ENCODE measurements around the gene SH3BP2. TPM values are rescaled to one million over a fixed set of nuclear protein-coding genes. Genes with fewer than 3 reads are reported as not detected.

SH3BP2 gene
- total RNA-seq, 2 donors from 2014 or later: 54.3 to 75.2 TPM

- peak; percentile 81 to 90 for DNase-seq
- peak; percentile 68 for ATAC-seq
- intact Hi-C loops (cut with DNase I, micrococcal nuclease): no loop called here
Observed at GRCh38 chr4:2798399-2799223, 5.7 kb downstream of the SH3BP2 start.

DNA sequence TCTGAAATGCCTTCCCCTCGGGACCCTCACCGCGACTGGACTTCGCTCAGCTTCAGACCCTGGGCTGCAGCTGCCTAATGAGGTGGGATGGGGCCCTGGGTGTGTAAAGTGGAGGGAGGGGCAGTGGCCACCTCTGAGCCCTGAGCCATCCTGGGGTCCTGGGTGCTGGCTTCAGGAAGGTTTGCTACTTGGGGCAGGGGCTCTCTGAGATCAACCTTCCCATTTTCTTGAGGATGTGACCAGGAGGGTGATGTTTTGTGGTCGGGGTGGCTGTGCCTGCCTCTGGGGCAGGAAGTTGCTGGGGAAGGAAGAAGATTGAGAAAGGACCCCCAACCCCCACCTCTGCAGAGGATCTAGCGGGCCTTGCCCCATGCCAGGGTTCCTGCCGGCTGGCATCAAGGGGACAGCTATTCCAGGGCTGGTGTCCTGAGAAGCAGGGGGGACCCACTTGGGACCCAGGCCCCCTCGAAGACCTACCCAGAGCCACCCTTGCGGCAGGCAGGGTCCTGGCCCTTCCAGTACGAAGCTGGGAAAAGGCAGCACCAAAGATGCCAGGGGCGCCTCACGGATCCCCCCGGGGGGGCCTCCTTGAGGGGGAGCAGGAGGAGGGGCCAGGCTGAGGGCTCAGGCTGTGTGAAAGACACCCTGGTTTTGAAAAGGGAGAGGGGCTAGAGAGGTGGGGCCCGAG, 6.5 kb downstream of the SH3BP2 start:
- intact Hi-C loops (cut with DNase I, micrococcal nuclease): no loop called here
- DNase-seq (peak in 1 of 2 donors; percentile 39), ATAC-seq (no peak)

- DNase-seq: peak in 1 of 2 donors; percentile 37
- intact Hi-C loops (cut with DNase I, micrococcal nuclease): no loop called here
- no peak for ATAC-seq
Observed at GRCh38 chr4:2799971-2800690, 7.2 kb downstream of the SH3BP2 start.

GRCh38 chr4:2800691-2801596, 8.1 kb downstream of the SH3BP2 start:
- ATAC-seq (no peak), DNase-seq (peak; percentile 65 to 71)
- intact Hi-C loops (cut with DNase I, micrococcal nuclease): no loop called here

DNA sequence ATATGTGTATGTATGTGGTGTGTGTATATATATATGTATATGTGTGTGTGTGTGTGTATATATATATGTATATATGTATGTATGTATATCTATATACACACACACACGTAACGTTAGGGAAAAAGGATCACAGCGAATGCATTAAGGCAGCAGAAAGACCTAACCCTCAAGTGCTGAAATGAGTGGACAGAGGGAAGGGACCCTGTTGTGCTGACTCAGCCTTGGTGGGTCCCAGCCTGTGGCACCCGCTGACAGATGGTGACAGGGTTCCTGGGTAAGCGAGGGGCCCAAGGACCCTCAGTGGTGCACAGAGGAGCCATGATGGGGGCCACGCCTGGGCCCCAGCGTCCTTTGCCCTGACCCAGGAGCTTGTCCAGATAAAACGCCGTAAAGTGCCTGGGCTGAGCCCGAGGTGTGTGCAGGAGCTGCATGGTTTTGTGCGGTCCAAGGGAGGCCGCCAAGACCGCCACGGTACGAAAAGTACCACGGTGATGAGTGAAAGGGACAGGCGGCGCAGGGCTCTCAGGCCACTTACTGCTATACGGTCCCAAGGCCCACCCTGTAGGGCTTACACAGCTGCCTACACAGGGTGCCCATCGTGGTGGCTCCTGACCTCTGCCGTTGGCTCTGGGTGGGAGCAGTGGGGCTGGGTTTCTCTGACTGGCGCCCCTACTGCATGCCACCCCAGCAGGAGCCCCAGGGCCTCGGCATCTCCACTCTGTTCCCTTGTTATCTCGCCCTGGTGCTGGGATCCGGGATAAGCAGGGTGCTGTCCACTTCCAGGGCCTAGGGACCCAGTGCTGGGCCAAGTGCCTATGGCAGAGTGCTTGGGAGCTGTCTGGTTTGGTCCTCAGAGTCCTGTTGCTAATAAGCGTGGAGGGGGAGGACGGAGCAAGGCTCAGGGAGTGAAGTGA, 10.0 kb downstream of the SH3BP2 start:
- intact Hi-C loops (cut with DNase I, micrococcal nuclease): no loop called here
- ATAC-seq (no peak), DNase-seq (peak; percentile 15 to 25)

GRCh38 chr4:2803624-2804448, 11.0 kb downstream of the SH3BP2 start:
- intact Hi-C loops (cut with DNase I, micrococcal nuclease): no loop called here
- peak; percentile 21 for ATAC-seq
- DNase-seq: peak; percentile 52 to 73

- intact Hi-C loops (cut with DNase I, micrococcal nuclease): no loop called here
- ATAC-seq (no peak), DNase-seq (peak; percentile 28 to 29)
Observed at GRCh38 chr4:2804449-2804972, 11.6 kb downstream of the SH3BP2 start.

DNA sequence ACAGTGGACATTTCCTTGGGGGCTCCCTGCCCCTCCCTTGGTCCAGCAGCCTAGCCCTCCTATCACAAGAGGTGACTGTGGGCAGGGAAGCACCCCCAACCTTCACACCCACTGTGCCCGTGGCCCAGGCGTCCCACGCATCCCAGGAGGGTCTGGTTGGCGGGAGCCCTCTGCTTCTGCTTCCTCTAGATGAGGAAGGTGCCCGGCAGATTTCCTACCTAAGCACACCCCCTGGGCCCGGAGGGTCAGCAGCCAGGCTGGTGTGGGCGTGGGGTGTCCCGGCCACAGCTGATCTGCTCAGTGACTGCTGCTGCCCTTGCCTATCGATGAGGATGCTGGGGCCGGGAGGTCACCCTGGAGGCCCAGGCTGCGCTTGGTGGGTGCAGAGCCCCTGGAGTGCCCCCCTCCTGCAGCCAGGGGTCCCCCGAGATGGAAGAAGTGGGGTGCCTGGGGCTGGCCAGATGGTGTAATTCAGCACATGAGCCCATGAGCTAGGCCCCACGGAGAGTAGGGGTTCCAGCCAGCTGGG, 12.2 kb downstream of the SH3BP2 start:
- DNase-seq: peak in 1 of 2 donors; percentile 37
- intact Hi-C loops (cut with DNase I, micrococcal nuclease): no loop called here
- no peak for ATAC-seq

DNA sequence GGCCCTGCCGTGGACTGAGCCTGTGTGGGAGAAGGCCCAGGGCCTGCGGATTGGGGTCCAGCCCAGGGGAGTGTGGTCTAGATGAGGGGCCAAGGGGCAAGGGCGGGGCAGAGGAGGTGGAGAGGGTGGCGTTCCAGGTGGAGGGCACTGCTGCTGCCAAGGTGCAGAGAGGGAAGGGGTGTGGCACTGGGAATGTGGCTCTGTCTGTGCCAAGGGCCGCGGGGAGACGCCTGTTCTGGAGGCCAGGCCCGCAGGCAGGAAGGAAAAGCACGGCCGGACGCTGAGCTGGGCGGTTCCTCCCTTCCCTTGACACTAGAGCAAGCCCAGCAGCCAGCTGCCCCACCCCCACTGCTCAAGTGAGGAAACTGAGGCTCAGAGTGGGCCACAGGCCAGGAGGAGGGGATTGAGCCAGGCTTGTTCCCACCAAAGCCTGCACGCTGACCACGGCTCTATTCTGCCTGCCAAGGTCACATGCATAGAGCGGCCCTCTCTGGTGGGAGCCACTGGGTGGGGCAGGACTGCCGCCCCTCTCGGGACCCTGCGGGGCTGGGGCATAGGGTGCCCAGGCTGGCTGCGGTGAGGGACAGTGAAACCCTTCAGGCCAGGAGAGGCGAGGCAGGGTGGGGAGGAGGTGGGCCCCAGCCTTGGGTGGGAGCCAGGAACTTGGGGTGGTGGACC, 13.0 kb downstream of the SH3BP2 start:
- peak; percentile 91 to 97 for DNase-seq
- ATAC-seq: peak; percentile 86
- intact Hi-C loops (cut with DNase I, micrococcal nuclease): no loop called here

DNA sequence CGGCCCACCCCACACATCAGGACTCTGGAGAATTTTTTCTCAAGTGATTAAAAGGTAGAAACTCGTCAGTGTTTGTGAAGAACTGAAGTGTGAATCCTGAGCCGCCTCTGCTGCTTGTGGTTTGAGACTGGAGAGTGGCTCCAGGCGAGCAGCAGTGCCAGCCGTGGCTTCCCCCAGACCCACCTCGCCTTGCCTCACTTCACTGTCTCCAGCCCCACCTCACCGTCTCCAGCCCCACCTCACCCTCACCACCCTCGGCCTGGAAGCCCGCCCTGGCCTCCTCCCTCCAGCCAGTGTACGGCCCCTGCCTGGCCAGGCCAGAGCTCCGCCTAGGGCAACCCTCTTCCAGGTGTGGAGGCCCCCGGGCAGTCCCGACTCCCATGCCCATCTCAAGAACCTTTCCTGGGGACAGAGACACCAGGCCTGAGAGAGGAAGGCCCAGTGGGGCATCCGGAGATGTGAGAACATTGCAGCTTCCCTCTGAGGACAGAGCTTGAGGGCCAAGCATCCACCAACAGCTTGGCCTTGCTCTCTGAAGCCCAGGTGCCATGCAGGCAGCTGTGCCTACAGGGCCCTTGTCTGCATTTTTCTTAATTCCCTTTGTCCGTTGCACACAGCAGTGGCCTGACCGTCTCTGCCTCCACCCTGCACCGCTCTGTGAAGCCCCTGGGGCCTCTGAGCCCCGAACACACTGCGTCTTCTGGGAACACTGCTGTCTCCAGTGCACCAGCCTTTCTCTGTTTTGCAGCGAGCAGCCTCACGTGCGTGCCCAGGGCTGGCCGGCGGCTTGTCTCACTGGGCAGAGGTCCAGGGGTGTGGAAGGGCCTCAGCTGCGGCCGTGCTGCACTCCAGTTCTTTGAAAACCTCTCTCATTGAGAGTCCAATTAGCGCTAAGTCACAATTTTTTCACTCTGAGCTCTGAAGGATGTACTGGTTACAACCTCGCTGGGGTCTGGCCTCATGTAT, 13.8 kb downstream of the SH3BP2 start:
- ATAC-seq (peak; percentile 53), DNase-seq (peak; percentile 72 to 83)
- intact Hi-C loops (cut with DNase I, micrococcal nuclease): no loop called here

- intact Hi-C loops (cut with DNase I, micrococcal nuclease): no loop called here
- ATAC-seq: no peak
- peak in 1 of 2 donors; percentile 24 for DNase-seq
Observed at GRCh38 chr4:2807571-2807970, 14.7 kb downstream of the SH3BP2 start.

- DNase-seq (no peak), ATAC-seq (no peak)
Observed at GRCh38 chr4:2808001-2808400, 15.1 kb downstream of the SH3BP2 start.

GRCh38 chr4:2809610-2810180, 16.8 kb downstream of the SH3BP2 start:
- intact Hi-C loops (cut with DNase I, micrococcal nuclease): no loop called here

More at GRCh38 chr4:2808001-2808400, 15.1 kb downstream of the SH3BP2 start:
- intact Hi-C loops (cut with DNase I, micrococcal nuclease): no loop called here

DNA sequence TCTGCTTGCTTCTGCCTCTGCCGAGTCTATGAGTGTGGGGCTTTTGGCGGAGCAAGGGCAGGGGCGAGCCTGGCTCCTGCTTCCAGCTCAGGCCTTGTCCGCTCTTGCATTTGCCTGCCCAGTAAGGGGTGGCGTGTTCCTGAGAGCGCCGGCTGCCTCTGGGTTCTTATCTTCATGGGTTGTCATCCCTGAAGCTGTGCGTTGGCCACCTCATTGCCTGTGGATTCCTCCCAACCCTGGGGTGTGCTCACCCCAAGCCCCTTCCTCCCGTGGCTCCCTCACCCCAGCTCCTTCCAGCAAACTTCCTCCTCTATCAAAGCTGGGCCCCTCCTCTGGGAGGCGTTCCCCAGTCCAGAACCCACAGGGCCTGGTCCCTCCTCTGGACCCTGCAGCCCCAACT, 17.5 kb downstream of the SH3BP2 start:
- ATAC-seq (no peak), DNase-seq (no peak)
- intact Hi-C loops (cut with DNase I, micrococcal nuclease): no loop called here

More at GRCh38 chr4:2809610-2810180, 16.8 kb downstream of the SH3BP2 start:
- no peak for ATAC-seq
- no peak for DNase-seq

All from left colon (tissue), 2 donors.